Measurements from ENCODE around the gene ANXA4. TPM values are rescaled to one million over a fixed set of nuclear protein-coding genes. Genes with fewer than 3 reads are reported as not detected.
"Not testable (repeated sequence)": the region's sequence is repeated elsewhere in the genome, so short reads cannot be mapped to it uniquely, and the experiment has no call there.

Gene ANXA4
- total RNA-seq, 1 experiment from 2014 or later = 183 TPM

- Histone ChIP-seq H3K4me1 (ENCODE audit: control insufficient read depth, insufficient read depth, low read length) (peaks cover 24% of the 10 kb centered on the region; the same call in 1 of the 2 replicates), H3K27ac (ENCODE audit: low read length) (peak overlapping the region; percentile 35)
- H3K4me3 ChIP-seq (ENCODE audit: low read depth in 2 of 2, low read length in 2 of 2); CTCF ChIA-PET; in situ Hi-C loops (cut with HindIII; ENCODE audit: low pct_unique_long_range_greater_than_20kb, low sequenced_read_pairs); H3K27me3 ChIP-seq (ENCODE audit: control insufficient read depth, insufficient read depth, low read length); BruUV-seq (replicated peaks); POLR2A ChIA-PET; H3K36me3 ChIP-seq (ENCODE audit: control insufficient read depth, insufficient read depth, low read length); H3K9me3 ChIP-seq (ENCODE audit: control insufficient read depth, insufficient read depth, low read depth, low read length): not testable (repeated sequence)
- intact Hi-C loops (cut with micrococcal nuclease; ENCODE audit: unreplicated experiment) = loop anchor here (10.0 kb wide), 1 partner anchor 70 kb away; the partner anchor contains the start of gene AAK1
- peak; percentile 91 for ATAC-seq
- peak; percentile 87 for TF ChIP-seq CTCF (IDR thresholded peaks at IDR 0.05)
- DNase-seq (ENCODE audit: low read depth, low spot score) = peak; percentile 78
Measured at GRCh38 chr2:69714539-69715220, 27.3 kb upstream of the ANXA4 start.

- TF ChIP-seq REST (IDR thresholded peaks at IDR 0.05; ENCODE audit: insufficient read depth in 1 of 2, low read depth in 2 of 2, low read length in 1 of 2) (no peak), SIN3A (IDR thresholded peaks at IDR 0.05; ENCODE audit: borderline replicate concordance, insufficient read depth, low read depth, low read length) (no peak), TCF7L2 (IDR thresholded peaks at IDR 0.05; ENCODE audit: low read depth, low read length) (no peak), CTCF (IDR thresholded peaks at IDR 0.05) (no peak), POLR2AphosphoS5 (IDR thresholded peaks at IDR 0.05; ENCODE audit: low read depth, low read length) (no peak)
- ATAC-seq (no peak), DNase-seq (ENCODE audit: low read depth, low spot score) (no peak)
- Histone ChIP-seq H3K27me3 (ENCODE audit: control insufficient read depth, insufficient read depth, low read length) (no peaks in the 10 kb centered on the region), H3K4me1 (ENCODE audit: control insufficient read depth, insufficient read depth, low read length) (peaks cover 33% of the 10 kb centered on the region; the same call in 1 of the 2 replicates), H3K9me3 (ENCODE audit: control insufficient read depth, insufficient read depth, low read depth, low read length) (no peaks in the 10 kb centered on the region), H3K27ac (ENCODE audit: low read length) (peak overlapping the region; percentile 81), H3K4me3 (ENCODE audit: low read depth in 2 of 2, low read length in 2 of 2) (no peak overlapping the region), H3K36me3 (ENCODE audit: control insufficient read depth, insufficient read depth, low read length) (no peaks in the 10 kb centered on the region)
- intact Hi-C loops (cut with micrococcal nuclease; ENCODE audit: unreplicated experiment) = loop anchor here (10.0 kb wide), 1 partner anchor 71 kb away; the partner anchor contains the start of gene AAK1
- CTCF ChIA-PET = interaction anchor here (1.4 kb wide), 1 partner anchor 151 kb away, joined by 3 read pairs; no protein-coding TSS in a partner anchor
- BruUV-seq (replicated peaks) = no TSS peak
- in situ Hi-C loops (cut with HindIII; ENCODE audit: low pct_unique_long_range_greater_than_20kb, low sequenced_read_pairs) = no loop called here
- POLR2A ChIA-PET = no interaction called here
Measured at GRCh38 chr2:69715964-69716363, 26.0 kb upstream of the ANXA4 start.

Data from Panc1 (cell line).